Neural cell (in vitro differentiated cells): ENCODE results near the gene PLCB1. TPM values are rescaled to one million over a fixed set of nuclear protein-coding genes. Genes with fewer than 3 reads are reported as not detected.
"Not testable (repeated sequence)": the region's sequence is repeated elsewhere in the genome, so short reads cannot be mapped to it uniquely, and the experiment has no call there.

Experiments used
- H2AFZ ChIP-seq: fragments of 200-600, 300-800 bp; sonication (generic), shearing (Covaris generic); 2 replicates; pipeline ENCODE4 v1.6.0; 2014; ENCODE audit warnings: low read depth, mild to moderate bottlenecking, antibody characterized with exemption, low read length, moderate library complexity
- H3F3A ChIP-seq: fragments of 200-600 bp; shearing (Covaris generic); 2 replicates; pipeline ENCODE4 v1.6.1; 2016; ENCODE audit warnings: mild to moderate bottlenecking, moderate library complexity, mixed read lengths, antibody characterized with exemption, low read length; ENCODE audit not compliant: insufficient read depth, poor library complexity, severe bottlenecking
- H3K27ac ChIP-seq: fragments of 200-600, 300-800 bp; sonication (generic), shearing (Covaris generic); 2 replicates; pipeline ENCODE4 v1.5.1; 2014; ENCODE audit warnings: mild to moderate bottlenecking, low read length, moderate library complexity
- H3K27me3 ChIP-seq: fragments of 300-800, 200-600 bp; sonication (generic), shearing (Covaris generic); 2 replicates; pipeline ENCODE4 v1.6.0; 2014; ENCODE audit warnings: mild to moderate bottlenecking, low read depth, low read length, moderate library complexity; ENCODE audit not compliant: insufficient read depth
- H3K36me3 ChIP-seq: fragments of 300-800, 200-600 bp; sonication (generic), shearing (Covaris generic); 2 replicates; pipeline ENCODE4 v1.5.1; 2014; ENCODE audit warnings: mild to moderate bottlenecking, antibody characterized with exemption, low read length, moderate library complexity; ENCODE audit not compliant: insufficient read depth
- H3K4me2 ChIP-seq: fragments of 300-800, 200-600 bp; sonication (generic), shearing (Covaris generic); 2 replicates; pipeline ENCODE4 v1.6.0; 2014; ENCODE audit warnings: mild to moderate bottlenecking, low read length
- H3K4me3 ChIP-seq: fragments of 300-800, 200-600 bp; sonication (generic), shearing (Covaris generic); 2 replicates; pipeline ENCODE4 v1.5.1; 2014; ENCODE audit warnings: mild to moderate bottlenecking, low read length, moderate library complexity
- H3K79me2 ChIP-seq: fragments of 200-600 bp; shearing (Covaris generic); replicated peaks from 2 replicates; pipeline ENCODE4 v1.6.0; 2014; ENCODE audit warnings: mild to moderate bottlenecking, low read length, moderate library complexity; ENCODE audit not compliant: insufficient read depth
- H3K9ac ChIP-seq: fragments of 300-800, 200-600 bp; sonication (generic), shearing (Covaris generic); 2 replicates; pipeline ENCODE4 v1.6.1; 2016; ENCODE audit warnings: mild to moderate bottlenecking, low read length, mixed read lengths
- H3K9me2 ChIP-seq: fragments of 200-600 bp; shearing (Covaris generic); 2 replicates; pipeline ENCODE4 v1.6.1; 2016; ENCODE audit warnings: mild to moderate bottlenecking, low read length, mixed read lengths; ENCODE audit not compliant: insufficient read depth
- H3K9me3 ChIP-seq: fragments of 200-600, 300-800 bp; sonication (generic), shearing (Covaris generic); 2 replicates; pipeline ENCODE4 v1.6.1; 2016; ENCODE audit warnings: mild to moderate bottlenecking, mixed run types, low read length, moderate library complexity, mixed read lengths
- H4K20me1 ChIP-seq: fragments of 200-600 bp; shearing (Covaris generic); 2 replicates; pipeline ENCODE4 v1.6.1; 2016; ENCODE audit warnings: mild to moderate bottlenecking, mixed run types; ENCODE audit not compliant: insufficient read depth
- CTCF ChIP-seq: fragments of 450-650 bp; IDR thresholded peaks from 2 replicates; pipeline ENCODE4 v1.5.1; 2014; ENCODE audit warnings: antibody characterized with exemption, mild to moderate bottlenecking, moderate library complexity; ENCODE audit not compliant: poor library complexity, severe bottlenecking
- EP300 ChIP-seq: fragments of 450-650 bp; conservative IDR thresholded peaks from 2 replicates; pipeline ENCODE4 v1.6.1; 2014; ENCODE audit warnings: antibody characterized with exemption, mild to moderate bottlenecking, moderate library complexity; ENCODE audit not compliant: poor library complexity, severe bottlenecking
- EZH2 ChIP-seq: fragments of 200-600, 300-800 bp; shearing (Covaris generic), sonication (generic); IDR thresholded peaks from 2 replicates; pipeline ENCODE4 v1.6.1; 2014; ENCODE audit warnings: antibody characterized with exemption, low read length, borderline replicate concordance, mild to moderate bottlenecking; ENCODE audit not compliant: insufficient read depth, poor library complexity, severe bottlenecking
- MXI1 ChIP-seq: fragments of 450-650 bp; conservative IDR thresholded peaks from 2 replicates; pipeline ENCODE4 v1.6.1; 2014; ENCODE audit warnings: antibody characterized with exemption, mild to moderate bottlenecking; ENCODE audit not compliant: poor library complexity, severe bottlenecking
- POLR2AphosphoS5 ChIP-seq: IDR thresholded peaks from 2 replicates; pipeline ENCODE4 v1.6.1; 2012
- RAD21 ChIP-seq: fragments of 450-650 bp; conservative IDR thresholded peaks from 2 replicates; pipeline ENCODE4 v1.6.1; 2014; ENCODE audit warnings: antibody characterized with exemption, mild to moderate bottlenecking, moderate library complexity
- REST ChIP-seq: IDR thresholded peaks from 2 replicates; pipeline ENCODE4 v1.6.1; 2012; ENCODE audit warnings: borderline replicate concordance
- SMC3 ChIP-seq: fragments of 450-650 bp; conservative IDR thresholded peaks from 2 replicates; pipeline ENCODE4 v1.6.1; 2014; ENCODE audit warnings: antibody characterized with exemption, mild to moderate bottlenecking, moderate library complexity; ENCODE audit not compliant: poor library complexity
- TAF1 ChIP-seq: IDR thresholded peaks from 2 replicates; pipeline ENCODE4 v1.6.1; 2012; ENCODE audit warnings: low read depth
- polyA plus RNA-seq: library from polyadenylated mRNA; depleted of rRNA; stranded (reverse); fragments of >200 nt; gene quantifications from 2 replicates; pipeline ENCODE4 v1.2.3, GENCODE V29; 2014

Gene PLCB1
- polyA plus RNA-seq, 1 donor from 2014 or later: 11.4 TPM

- H2AFZ ChIP-seq: no peak overlapping the region
- peak overlapping the region; percentile 63 for H3K4me2 ChIP-seq
- H3K79me2 ChIP-seq: no peaks in the 10 kb centered on the region
- no peaks in the 10 kb centered on the region for H3K9me2 ChIP-seq
- no peaks in the 10 kb centered on the region for H3K27me3 ChIP-seq
- H3K9me3 ChIP-seq: no peaks in the 10 kb centered on the region
- H3K9ac ChIP-seq: no peak overlapping the region
- peak overlapping the region; percentile 18 for H3K4me3 ChIP-seq
- H4K20me1 ChIP-seq: no peaks in the 10 kb centered on the region
- no peaks in the 10 kb centered on the region for H3F3A ChIP-seq
- TF ChIP-seq RAD21 (no peak), EP300 (peak; percentile 12), POLR2AphosphoS5 (peak; percentile 35), SMC3 (no peak)
- H3K27ac ChIP-seq: no peak overlapping the region
- no peaks in the 10 kb centered on the region for H3K36me3 ChIP-seq
Observed at GRCh38 chr20:8461186-8461585, 329.1 kb downstream of the PLCB1 start.

GRCh38 chr20:8464368-8464767, 332.3 kb downstream of the PLCB1 start:
- H3K9me2 ChIP-seq: no peaks in the 10 kb centered on the region

GRCh38 chr20:8466781-8467180, 334.7 kb downstream of the PLCB1 start:
- not testable (repeated sequence) for H3K4me3 ChIP-seq, H3K9me2 ChIP-seq, H3K9ac ChIP-seq, H3F3A ChIP-seq, H3K79me2 ChIP-seq, H3K9me3 ChIP-seq, H4K20me1 ChIP-seq, H3K27me3 ChIP-seq, H3K36me3 ChIP-seq, H3K4me2 ChIP-seq, H2AFZ ChIP-seq, H3K27ac ChIP-seq

More at GRCh38 chr20:8464368-8464767, 332.3 kb downstream of the PLCB1 start:
- H3K79me2 ChIP-seq: no peaks in the 10 kb centered on the region
- H3K9me3 ChIP-seq: no peaks in the 10 kb centered on the region
- no peak overlapping the region for H3K4me3 ChIP-seq
- no peaks in the 10 kb centered on the region for H3K36me3 ChIP-seq
- H3K9ac ChIP-seq: no peak overlapping the region
- no peak overlapping the region for H3K4me2 ChIP-seq
- no peaks in the 10 kb centered on the region for H4K20me1 ChIP-seq
- TF ChIP-seq EZH2: no peak
- no peak for TF ChIP-seq CTCF
- TF ChIP-seq REST: no peak
- TF ChIP-seq MXI1: no peak
- TF ChIP-seq POLR2AphosphoS5: no peak
- no peak for TF ChIP-seq TAF1
- no peaks in the 10 kb centered on the region for H3F3A ChIP-seq
- H2AFZ ChIP-seq: no peak overlapping the region
- H3K27me3 ChIP-seq: no peaks in the 10 kb centered on the region
- H3K27ac ChIP-seq: no peak overlapping the region
